Activated T-cell treated with anti-CD3 and anti-CD28 coated beads, Interleukin-2, amount 50 U/mL, for 72 hours (primary cell): ENCODE data around the gene STAB1. TPM values are rescaled to one million over a fixed set of nuclear protein-coding genes. Genes with fewer than 3 reads are reported as not detected.

ENCODE experiments used
- ATAC-seq, 2 donors: fragments of 150-1000 bp; cut with Tn5 transposase; replicated peaks in 1 of 2; 2 replicates each; pipeline ENCODE4 v1.10.0; 2021; ENCODE audit warnings: moderate library complexity in 2 of 2, mild to moderate bottlenecking in 1 of 2
- DNase-seq, 2 donors: peaks; one replicate each; pipeline ENCODE4 v3.0.0; 2021 to 2022; ENCODE audit warnings: mixed read lengths in 1 of 2
- H3K27ac Mint-ChIP-seq: one replicate; pipeline ENCODE4 v1.8.0; 2022; ENCODE audit warnings: mild to moderate bottlenecking, moderate library complexity, mixed read lengths
- H3K27me3 Mint-ChIP-seq: one replicate; pipeline ENCODE4 v1.8.0; 2022; ENCODE audit warnings: low read depth, mixed read lengths
- H3K36me3 Mint-ChIP-seq, 2 donors: one replicate each; pipeline ENCODE4 v1.8.0; 2022; ENCODE audit warnings: mixed read lengths in 2 of 2, mild to moderate bottlenecking in 1 of 2; ENCODE audit not compliant: insufficient read depth in 2 of 2
- H3K4me1 Mint-ChIP-seq: one replicate; pipeline ENCODE4 v1.8.0; 2022; ENCODE audit warnings: low read depth, mixed read lengths
- H3K4me3 Mint-ChIP-seq, 2 donors: one replicate each; pipeline ENCODE4 v1.8.0; 2022; ENCODE audit warnings: mild to moderate bottlenecking in 2 of 2, mixed read lengths in 2 of 2, moderate library complexity in 2 of 2
- H3K9me3 Mint-ChIP-seq, 2 donors: one replicate each; pipeline ENCODE4 v1.8.0; 2022; ENCODE audit warnings: mixed read lengths in 2 of 2
- total RNA-seq, 2 donors: library from RNA; stranded (reverse); gene quantifications; one replicate each; pipeline ENCODE4 v1.2.3, GENCODE V29; 2022

STAB1 gene
- total RNA-seq, 2 donors from 2014 or later: 0.12 to 0.19 TPM

- Mint-ChIP-seq H3K4me3 (no peak overlapping the region), H3K36me3 (no peaks in the 10 kb centered on the region), H3K27ac (no peak overlapping the region), H3K27me3 (no peaks in the 10 kb centered on the region), H3K9me3 (no peaks in the 10 kb centered on the region), H3K4me1 (no peaks in the 10 kb centered on the region)
- ATAC-seq (no peak), DNase-seq (no peak)
Measured at GRCh38 chr3:52512727-52513126, 17.6 kb downstream of the STAB1 start.

GRCh38 chr3:52513281-52513680, 18.1 kb downstream of the STAB1 start:
- no peaks in the 10 kb centered on the region for H3K4me1 Mint-ChIP-seq
- H3K27me3 Mint-ChIP-seq: no peaks in the 10 kb centered on the region
- ATAC-seq (no peak), DNase-seq (no peak)
- no peaks in the 10 kb centered on the region for H3K9me3 Mint-ChIP-seq
- no peak overlapping the region for H3K27ac Mint-ChIP-seq
- H3K4me3 Mint-ChIP-seq: no peak overlapping the region
- no peaks in the 10 kb centered on the region for H3K36me3 Mint-ChIP-seq

GRCh38 chr3:52514576-52514975, 19.4 kb downstream of the STAB1 start:
- no peak for ATAC-seq
- Mint-ChIP-seq H3K36me3 (no peaks in the 10 kb centered on the region), H3K4me3 (no peak overlapping the region), H3K27me3 (no peaks in the 10 kb centered on the region), H3K9me3 (no peaks in the 10 kb centered on the region), H3K27ac (no peak overlapping the region), H3K4me1 (no peaks in the 10 kb centered on the region)
- DNase-seq: no peak

GRCh38 chr3:52515192-52515591, 20.1 kb downstream of the STAB1 start:
- Mint-ChIP-seq H3K27me3 (no peaks in the 10 kb centered on the region), H3K36me3 (no peaks in the 10 kb centered on the region), H3K4me3 (no peak overlapping the region)

GRCh38 chr3:52516509-52517195, 21.5 kb downstream of the STAB1 start:
- no peak overlapping the region for H3K27ac Mint-ChIP-seq
- no peak overlapping the region for H3K4me3 Mint-ChIP-seq
- no peaks in the 10 kb centered on the region for H3K4me1 Mint-ChIP-seq
- ATAC-seq (no peak), DNase-seq (no peak)
- no peaks in the 10 kb centered on the region for H3K9me3 Mint-ChIP-seq
- no peaks in the 10 kb centered on the region for H3K27me3 Mint-ChIP-seq
- H3K36me3 Mint-ChIP-seq: no peaks in the 10 kb centered on the region

More at GRCh38 chr3:52515192-52515591, 20.1 kb downstream of the STAB1 start:
- no peak for ATAC-seq
- Mint-ChIP-seq H3K4me1 (no peaks in the 10 kb centered on the region), H3K27ac (no peak overlapping the region), H3K9me3 (no peaks in the 10 kb centered on the region)
- DNase-seq: no peak

- no peaks in the 10 kb centered on the region for H3K9me3 Mint-ChIP-seq
- H3K4me3 Mint-ChIP-seq: no peak overlapping the region
- DNase-seq (no peak), ATAC-seq (no peak)
- no peak overlapping the region for H3K27ac Mint-ChIP-seq
- no peaks in the 10 kb centered on the region for H3K4me1 Mint-ChIP-seq
- H3K36me3 Mint-ChIP-seq: no peaks in the 10 kb centered on the region
- H3K27me3 Mint-ChIP-seq: no peaks in the 10 kb centered on the region
Measured at GRCh38 chr3:52517796-52518722, 22.9 kb downstream of the STAB1 start.

- DNase-seq (no peak), ATAC-seq (no peak)
- Mint-ChIP-seq H3K4me1 (no peaks in the 10 kb centered on the region), H3K27ac (no peak overlapping the region), H3K27me3 (no peaks in the 10 kb centered on the region), H3K4me3 (no peak overlapping the region), H3K36me3 (no peaks in the 10 kb centered on the region), H3K9me3 (no peaks in the 10 kb centered on the region)
Measured at GRCh38 chr3:52518723-52519444, 23.7 kb downstream of the STAB1 start.

- Mint-ChIP-seq H3K4me3 (no peak overlapping the region), H3K27me3 (no peaks in the 10 kb centered on the region), H3K27ac (no peak overlapping the region), H3K9me3 (no peaks in the 10 kb centered on the region), H3K4me1 (no peaks in the 10 kb centered on the region), H3K36me3 (peaks cover 0 to 2% of the 10 kb centered on the region in 2 donors)
- DNase-seq: no peak
- no peak for ATAC-seq
Measured at GRCh38 chr3:52519445-52520140, 24.5 kb downstream of the STAB1 start.

GRCh38 chr3:52520141-52520667, 25.1 kb downstream of the STAB1 start:
- DNase-seq (no peak), ATAC-seq (no peak)
- H3K4me1 Mint-ChIP-seq: no peaks in the 10 kb centered on the region
- no peak overlapping the region for H3K4me3 Mint-ChIP-seq
- H3K9me3 Mint-ChIP-seq: no peaks in the 10 kb centered on the region
- peaks cover 0 to 2% of the 10 kb centered on the region in 2 donors for H3K36me3 Mint-ChIP-seq
- H3K27me3 Mint-ChIP-seq: no peaks in the 10 kb centered on the region
- H3K27ac Mint-ChIP-seq: no peak overlapping the region

- Mint-ChIP-seq H3K4me3 (no peak overlapping the region), H3K36me3 (peaks cover 0 to 2% of the 10 kb centered on the region in 2 donors), H3K4me1 (no peaks in the 10 kb centered on the region), H3K27ac (no peak overlapping the region), H3K27me3 (no peaks in the 10 kb centered on the region), H3K9me3 (no peaks in the 10 kb centered on the region)
- DNase-seq: no peak
- no peak for ATAC-seq
Measured at GRCh38 chr3:52520716-52521487, 25.8 kb downstream of the STAB1 start.

- H3K9me3 Mint-ChIP-seq: no peaks in the 10 kb centered on the region
- H3K4me1 Mint-ChIP-seq: no peaks in the 10 kb centered on the region
- DNase-seq: no peak
- H3K27ac Mint-ChIP-seq: no peak overlapping the region
- no peaks in the 10 kb centered on the region for H3K27me3 Mint-ChIP-seq
- no peak overlapping the region for H3K4me3 Mint-ChIP-seq
- peaks cover 0 to 2% of the 10 kb centered on the region in 2 donors for H3K36me3 Mint-ChIP-seq
- ATAC-seq: no peak
Measured at GRCh38 chr3:52521488-52521824, 26.3 kb downstream of the STAB1 start.
